ENCODE measurements around the gene TMEM223.

DNA sequence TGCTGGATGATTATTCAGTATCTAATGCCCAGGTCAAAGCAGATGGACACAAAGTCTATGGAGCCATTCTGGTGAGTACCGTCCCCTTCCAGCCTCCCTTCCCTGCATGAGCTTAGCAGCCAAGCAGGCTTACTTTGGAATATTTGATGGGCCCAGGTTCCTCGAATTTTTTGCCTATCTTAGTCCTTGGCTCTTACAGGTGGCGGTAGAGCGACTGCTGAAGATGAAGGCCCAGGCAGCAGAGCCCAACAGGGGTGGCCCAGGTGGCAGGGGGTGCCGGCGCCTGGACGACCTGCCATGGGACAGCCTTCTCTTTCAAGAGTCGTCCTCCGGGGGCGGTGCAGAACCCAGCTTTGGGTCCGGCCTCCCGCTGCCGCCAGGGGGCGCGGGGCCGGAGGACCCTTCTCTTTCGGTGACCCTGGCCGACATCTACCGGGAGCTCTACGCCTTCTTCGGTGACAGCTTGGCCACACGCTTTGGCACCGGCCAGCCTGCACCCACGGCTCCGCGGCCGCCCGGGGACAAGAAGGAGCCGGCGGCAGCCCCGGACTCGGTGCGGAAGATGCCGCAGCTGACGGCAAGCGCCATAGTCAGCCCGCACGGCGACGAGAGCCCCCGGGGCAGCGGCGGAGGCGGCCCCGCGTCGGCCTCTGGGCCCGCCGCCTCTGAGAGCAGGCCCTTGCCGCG lies 5.3 kb downstream of the TMEM223 start:
- no peak for TF ChIP-seq EZH2 (IDR thresholded peaks at IDR 0.05; ENCODE audit: borderline replicate concordance, low read length)
- TF ChIP-seq CTCF (IDR thresholded peaks at IDR 0.05; ENCODE audit: low read length), result peak; percentile 91

All from OCI-LY1 (cell line).